Stimulated activated CD4-positive, alpha-beta T cell treated with anti-CD3 and anti-CD28 coated beads, TNF-alpha, amount 100 ng/mL, for 1 hour (primary cell): Measurements from ENCODE around the gene PGK1.
A peak's percentile ranks its signal among the peaks of the same experiment; 100 is the strongest.
"Not testable (repeated sequence)": the region's sequence is repeated elsewhere in the genome, so short reads cannot be mapped to it uniquely, and the experiment has no call there.

Source experiments
- DNase-seq, 3 donors: peaks; one replicate each; pipeline ENCODE4 v3.0.0-alpha.2; 2020; ENCODE audit warnings: low read depth in 3 of 3, low spot score in 1 of 3

The PGK1 gene

DNA sequence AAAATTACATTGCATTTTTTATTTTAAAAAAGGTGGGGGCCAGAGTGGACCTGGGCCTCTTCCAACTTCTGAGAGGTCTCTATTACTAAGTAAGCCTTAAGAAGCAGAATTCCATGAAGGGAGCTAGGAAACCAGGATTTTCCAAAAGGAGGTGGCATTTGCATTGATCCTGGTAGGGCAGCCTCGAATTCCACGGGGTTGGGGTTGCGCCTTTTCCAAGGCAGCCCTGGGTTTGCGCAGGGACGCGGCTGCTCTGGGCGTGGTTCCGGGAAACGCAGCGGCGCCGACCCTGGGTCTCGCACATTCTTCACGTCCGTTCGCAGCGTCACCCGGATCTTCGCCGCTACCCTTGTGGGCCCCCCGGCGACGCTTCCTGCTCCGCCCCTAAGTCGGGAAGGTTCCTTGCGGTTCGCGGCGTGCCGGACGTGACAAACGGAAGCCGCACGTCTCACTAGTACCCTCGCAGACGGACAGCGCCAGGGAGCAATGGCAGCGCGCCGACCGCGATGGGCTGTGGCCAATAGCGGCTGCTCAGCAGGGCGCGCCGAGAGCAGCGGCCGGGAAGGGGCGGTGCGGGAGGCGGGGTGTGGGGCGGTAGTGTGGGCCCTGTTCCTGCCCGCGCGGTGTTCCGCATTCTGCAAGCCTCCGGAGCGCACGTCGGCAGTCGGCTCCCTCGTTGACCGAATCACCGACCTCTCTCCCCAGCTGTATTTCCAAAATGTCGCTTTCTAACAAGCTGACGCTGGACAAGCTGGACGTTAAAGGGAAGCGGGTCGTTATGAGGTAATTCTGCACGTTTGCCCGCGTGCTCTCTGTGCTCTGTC, at the start of gene PGK1:
PGK1 (plus strand) TSS at position 626 of the 824 bp plus-strand sequence; CDS start at position 719, 93 bp downstream.
- DNase-seq: peak; percentile 78 to 84 (median 81)

DNA sequence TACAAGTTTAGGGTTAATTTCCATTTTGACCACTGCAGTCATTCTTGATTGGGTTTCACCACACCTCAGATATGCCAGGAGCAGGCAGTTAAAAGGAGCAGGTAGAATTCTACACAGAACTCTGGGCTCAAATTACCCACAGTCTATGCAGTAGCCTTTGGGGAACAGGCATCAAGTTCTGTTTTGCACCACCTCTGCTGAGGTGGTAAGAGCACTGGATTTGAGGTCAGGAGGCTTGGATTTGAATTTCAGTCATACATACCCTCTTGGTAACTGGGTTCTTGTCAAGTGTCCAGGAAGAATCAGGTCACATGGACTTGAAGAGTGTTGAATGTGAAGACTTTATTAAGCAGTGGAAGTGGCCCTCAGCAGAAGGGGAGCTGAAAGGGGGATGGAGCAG, 40.4 kb upstream of the PGK1 start:
- DNase-seq: no peak

DNA sequence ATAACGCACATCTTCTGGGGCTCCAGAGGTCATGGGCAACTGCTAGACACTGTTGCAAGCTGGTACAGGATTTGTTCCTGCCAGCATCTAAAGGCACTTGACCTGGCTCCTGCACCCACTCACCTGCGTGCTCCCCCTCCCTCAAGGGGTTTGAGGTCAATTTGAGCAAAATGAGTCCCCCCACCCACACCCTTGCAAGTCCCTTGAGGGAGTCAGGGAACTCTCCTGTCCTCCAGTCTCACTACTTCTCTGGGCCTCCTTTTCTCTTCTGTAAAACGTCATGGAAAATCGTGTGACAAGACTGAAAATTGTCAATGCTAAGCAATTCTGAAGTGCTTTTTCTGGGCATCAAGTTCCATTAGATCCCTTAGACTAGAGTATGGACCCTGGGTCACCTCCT, 39.9 kb upstream of the PGK1 start:
- DNase-seq: no peak

DNA sequence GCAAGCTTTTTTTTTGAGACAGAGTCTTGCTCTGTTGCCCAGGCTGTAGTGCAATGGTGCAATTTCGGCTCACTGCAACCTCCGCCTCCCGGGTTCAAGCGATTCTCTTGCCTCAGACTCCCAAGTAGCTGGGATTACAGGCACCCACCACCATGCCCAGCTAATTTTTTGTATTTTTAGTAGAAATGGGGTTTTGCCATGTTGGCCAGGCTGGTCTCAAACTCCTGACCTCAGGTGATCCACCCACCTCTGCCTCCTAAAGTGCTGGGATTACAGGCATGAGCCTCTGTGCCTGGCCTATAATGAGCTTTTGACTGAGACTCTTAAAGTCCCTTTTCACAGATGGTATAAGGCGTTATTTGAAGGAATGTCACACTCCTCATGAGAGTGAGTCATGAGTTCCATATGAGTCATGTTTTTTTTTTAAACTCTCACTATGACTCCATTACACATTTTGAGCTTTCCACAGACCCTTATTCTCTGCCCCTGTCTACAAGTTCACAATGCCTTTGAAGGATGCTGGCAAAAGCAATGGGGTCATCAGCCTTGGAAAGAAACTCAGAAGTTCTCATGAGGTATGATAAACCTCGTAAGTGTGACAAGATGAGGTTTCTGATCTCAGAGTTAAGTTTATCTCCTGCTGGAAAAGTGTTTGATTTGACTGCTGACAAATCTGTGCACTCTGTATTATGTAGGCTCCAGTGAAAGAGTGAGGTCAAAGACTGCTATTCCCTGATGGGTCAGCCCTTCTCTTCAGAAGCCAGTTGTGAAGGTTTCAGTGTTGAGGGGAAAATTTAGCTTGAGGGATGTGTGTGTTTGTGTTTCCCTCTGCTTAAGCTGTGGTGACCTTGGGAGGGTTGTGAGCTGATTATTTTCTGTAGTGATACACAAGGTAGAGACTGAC, 39.1 kb upstream of the PGK1 start:
- not testable (repeated sequence) for DNase-seq

DNA sequence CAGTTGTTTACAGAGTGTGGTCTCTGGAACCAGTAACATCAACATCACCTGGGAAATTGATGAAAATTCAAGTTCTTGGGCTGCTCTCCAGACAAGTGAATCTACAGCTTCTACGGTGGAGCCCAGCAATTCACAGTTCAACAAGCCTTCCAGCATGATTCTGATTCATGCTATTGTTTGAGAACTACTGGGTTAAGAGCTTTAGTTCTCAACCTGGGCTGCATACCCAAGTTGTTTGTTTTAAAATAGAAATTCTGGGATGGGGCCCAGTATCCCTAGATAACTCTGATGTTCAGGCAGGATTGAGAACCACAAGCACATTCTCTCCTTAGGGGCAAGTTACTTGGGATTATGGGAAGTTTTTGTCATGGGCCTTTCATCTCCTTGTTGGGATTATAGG, 37.9 kb upstream of the PGK1 start:
- DNase-seq: no peak

DNA sequence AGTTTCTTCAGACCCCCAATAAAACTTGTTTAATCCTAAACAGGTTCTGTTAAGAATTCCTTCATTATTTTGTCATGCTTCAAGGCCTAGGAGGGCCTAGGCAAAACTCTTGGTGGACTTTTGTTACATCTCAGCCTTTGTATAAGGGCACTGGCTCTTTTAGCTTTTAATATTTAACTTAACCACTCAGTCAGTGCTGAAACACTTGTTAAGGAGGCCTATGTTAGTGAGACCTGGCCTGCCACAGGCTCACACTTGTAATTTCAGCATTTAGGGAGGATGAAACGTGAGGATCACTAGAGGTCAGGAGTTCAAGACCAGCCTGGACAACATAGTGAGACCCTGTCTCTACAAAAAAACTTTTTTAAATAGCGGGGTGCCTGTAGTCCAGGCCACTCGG, 32.7 kb upstream of the PGK1 start:
- no peak for DNase-seq

DNA sequence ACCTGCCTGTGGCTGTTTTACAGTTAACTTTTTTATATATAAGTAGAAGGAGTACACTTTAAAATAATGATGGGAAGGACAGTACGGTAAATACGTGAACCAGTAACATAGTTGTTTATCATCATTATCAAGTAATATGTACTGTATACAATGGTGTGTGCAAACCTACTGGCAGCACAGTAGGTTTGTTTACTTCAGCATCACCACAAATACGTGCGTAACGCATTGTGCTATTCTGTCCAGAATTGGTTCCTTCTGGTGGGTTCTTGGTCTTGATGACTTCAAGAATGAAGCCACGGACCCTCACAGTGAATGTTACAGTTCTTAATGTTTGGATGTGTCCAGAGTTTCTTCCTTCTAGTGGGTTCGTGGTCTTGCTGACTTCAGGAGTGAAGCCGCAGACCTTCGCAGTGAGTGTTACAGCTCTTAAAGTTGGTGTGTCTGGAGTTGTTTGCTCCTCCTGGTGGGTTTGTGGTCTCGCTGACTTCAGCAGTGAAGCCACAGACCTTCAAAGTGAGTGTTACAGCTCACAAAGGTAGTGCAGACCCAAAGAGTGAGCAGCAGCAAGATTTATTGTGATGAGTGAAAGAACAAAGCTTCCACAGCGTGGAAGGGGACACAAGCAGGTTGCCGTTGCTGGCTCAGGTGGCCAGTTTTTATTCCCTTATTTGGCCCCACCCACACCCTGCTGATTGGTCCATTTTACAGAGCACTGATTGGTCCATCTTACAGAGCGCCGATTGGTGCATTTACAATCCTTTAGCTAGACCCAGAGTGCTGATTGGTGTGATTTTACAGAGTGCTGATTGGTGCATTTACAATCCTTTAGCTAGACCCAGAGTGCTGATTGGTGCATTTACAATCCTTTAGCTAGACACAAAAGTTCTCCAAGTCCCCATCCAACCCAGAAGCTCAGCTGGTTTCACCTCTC, 30.6 kb upstream of the PGK1 start:
- not testable (repeated sequence) for DNase-seq

DNA sequence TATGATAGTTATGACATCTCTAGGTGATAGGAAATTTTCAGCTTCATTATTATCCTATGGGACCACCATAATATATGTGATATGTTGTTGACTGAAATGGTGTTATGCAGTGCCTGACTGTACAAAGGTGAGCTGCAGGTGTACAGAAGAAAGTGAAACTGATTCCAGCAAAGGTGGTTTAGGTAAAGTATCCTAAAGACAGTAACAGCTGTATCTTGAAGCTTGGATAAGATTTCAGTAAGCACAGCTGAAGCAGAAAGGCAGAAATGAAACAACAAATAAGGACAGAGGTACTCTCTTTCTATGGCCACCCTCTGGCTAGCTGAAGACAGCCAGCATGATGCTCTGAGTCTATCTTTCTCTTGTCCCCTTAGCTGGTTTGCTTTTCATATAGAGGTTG, 30.0 kb upstream of the PGK1 start:
- DNase-seq: no peak

DNA sequence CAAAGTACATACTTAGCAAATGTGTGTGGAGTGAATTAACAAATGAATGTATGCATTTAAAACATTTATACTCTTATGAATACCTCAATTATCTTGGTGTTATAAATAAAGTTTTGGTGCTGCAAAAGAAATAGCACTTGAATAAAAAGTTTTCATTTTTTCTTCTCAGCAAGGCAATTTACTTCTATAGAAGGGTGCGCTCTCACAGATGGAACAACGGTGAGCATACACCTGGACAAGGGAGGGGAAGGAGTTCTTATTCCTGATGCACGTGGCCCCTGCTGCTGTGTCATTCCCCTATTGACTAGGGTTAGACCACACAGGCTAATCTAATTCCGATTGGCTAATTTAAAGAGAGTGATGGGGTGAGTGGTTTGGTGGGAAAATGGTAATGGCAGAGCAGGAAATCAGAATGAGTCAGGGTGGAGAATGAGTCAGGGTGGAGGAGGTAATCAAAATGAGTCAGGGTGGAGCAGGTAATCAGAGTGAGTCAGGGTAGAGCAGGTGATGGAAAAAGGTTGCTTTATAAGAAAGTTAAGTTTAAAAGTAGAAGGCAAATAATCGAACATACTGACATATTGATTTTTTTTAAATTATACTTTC, 28.2 kb upstream of the PGK1 start:
- DNase-seq: no peak

DNA sequence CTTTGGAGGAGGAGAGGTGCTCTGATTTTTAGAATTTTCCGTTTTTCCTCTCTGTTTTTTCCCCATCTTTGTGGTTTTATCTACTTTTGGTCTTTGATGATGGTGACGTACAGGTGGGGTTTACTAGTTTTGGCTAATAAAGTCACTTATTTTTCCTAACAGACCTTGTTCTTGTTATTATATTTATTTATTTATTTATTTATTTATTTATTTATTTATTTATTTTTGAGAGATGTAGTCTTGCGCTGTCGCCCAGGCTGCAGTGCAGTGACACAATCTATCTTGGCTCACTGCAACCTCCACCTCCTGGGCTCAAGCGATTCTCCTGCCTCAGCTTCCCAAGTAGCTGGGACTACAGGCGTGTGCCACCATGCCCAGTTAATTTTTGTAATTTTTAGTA, 22.6 kb upstream of the PGK1 start:
- not testable (repeated sequence) for DNase-seq

DNA sequence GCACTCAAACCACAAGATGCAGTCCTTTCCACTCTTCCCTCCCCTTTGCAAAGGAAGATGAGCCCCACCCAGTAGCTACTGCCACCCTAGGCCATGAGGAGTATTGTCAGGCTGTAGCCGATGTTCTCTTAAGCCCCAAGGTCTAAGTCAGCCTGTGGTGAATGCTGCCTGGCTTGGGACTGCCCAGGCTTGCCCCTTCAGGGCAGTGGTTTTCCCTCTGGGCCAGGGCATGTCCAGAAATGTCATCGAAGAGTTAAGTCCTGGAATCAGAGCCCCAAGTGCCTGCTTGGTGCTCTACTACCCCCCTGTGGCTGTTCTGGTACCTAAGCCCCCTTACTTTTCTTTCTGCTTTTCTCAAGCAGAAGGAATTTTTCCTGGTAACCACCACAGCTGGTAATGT, 11.8 kb upstream of the PGK1 start:
- DNase-seq: no peak

DNA sequence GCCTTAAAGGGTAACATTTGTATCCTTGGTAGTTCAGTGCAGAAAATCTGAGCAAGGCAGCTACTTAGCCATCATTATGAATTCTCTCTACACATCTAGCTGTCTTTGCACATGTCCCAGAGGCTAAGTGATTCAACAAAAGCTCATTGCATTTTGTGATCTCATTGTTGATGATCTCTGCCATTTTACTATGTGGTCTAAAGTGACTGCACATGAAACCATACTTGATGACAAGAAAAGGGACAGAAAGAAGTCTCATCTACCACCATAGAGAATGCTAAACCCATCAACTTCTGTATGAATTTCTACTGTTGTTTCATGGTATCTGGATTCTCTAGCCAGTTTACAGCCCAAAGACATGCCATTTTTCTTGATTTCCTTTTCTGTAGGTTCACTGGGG, 5.9 kb upstream of the PGK1 start:
- DNase-seq: no peak

DNA sequence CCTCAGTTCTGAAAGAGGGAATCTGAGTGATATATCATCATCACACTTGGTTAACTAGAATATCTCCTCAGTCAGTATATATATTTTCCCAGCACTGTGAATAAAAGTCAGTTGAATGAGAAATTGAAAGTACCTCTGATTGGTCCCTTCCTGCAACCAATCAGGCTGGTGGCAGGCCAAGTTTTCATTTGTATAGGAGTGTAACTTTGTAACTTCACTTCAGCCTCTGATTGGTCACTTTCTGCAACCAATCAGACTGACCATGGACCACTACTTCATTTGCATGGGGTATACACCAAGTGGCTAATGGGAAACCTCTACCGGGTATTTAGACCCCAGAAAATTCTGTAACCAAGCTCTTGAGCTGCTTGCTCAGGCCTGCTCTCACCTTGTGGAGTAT, 2.0 kb upstream of the PGK1 start:
- DNase-seq: no peak

DNA sequence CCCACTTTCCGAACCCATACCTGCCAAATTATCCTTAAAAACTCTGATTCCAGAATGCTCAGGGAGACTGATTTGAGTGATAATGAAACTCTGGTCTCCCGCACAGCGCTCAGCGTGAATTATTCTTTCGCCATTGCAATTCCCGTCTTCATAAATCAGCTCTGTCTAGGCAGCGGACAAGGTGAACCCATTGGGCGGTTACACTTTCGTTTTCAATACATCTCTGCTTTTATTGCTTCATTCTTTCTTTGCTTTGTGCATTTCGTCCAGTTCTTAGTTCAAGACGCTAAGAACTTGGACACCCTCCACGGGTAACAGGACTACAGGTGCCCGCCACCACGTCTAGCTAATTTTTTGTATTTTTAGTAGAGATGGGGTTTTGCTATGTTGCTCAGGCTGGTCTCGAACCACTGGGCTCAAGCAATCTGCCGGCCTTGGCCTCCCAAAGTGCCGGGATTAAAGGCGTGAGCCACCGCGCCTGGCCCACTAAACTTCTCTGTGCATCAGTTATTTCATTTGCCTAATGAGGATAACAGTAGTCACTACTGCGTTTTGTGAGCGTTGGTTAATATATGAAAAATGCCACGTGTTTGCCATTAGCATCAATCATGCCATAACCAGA, 936 bp upstream of the PGK1 start:
- no peak for DNase-seq

DNA sequence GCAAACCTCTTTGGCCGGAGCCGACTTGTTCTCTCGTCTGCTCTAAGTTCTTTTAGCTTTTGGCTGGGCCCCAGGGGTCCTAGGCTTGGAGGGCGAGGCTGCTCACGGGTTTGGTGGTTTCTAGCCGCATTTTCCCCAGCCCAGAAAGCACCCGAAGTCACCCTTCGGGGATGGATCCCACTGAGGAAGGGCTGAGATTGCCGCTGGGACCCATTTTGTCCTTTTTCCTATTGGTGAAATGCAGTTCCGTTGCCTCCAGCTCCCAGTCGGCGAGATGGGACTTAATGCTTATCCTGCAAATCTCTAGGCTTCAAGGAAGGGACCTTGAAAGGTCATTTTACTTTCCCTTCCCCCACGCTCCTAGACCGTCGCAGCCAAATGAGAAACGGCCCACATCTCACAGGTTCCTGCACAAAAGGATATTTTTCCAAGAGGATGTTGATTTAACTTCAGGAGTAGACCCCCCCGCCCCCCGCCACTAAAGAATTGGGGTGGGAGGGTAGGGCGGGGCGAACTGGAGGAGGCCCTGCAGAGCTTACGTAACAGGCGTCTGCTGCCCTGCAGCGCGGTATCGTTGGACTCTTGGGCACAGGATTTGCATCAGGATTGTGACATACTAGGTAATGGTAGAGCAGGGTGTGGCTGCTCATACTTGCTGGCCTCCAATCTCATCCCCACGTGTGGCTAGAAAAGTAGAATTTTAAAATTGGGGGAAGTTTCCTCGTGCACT, 564 bp downstream of the PGK1 start:
- DNase-seq: no peak

DNA sequence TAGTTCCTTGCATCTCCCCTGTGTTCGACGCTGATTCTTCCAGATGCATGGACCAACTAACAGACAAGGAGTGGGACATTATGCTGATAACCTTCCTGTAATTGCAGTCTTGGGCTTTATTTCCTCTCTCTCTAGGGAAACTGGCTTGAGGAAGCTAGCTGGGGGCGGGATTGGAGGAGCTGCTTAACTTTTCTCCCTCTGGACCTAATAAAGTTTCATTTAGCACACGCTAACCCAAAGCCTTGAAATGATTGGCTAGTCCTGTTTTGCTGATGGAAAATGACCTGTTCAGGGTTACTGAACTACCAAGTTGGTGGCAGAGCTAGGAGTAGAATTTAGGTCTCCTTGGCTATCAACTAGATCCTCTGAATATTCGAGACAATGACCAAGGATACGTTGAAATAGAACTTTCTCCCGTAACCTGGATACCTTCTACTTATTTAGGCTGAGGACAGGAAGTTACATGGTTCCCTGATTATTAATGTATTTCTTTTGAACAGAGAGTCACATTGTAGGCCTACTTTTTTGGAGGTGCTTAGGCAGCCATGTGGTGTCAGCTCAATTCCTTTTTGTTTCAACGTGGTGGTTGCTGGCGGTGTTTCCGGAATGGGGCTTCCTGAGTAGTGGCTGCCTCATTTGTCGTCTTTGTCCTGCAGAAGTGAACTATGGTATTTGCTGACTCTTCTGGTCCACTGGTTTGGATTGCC, 2.0 kb downstream of the PGK1 start:
- no peak for DNase-seq

DNA sequence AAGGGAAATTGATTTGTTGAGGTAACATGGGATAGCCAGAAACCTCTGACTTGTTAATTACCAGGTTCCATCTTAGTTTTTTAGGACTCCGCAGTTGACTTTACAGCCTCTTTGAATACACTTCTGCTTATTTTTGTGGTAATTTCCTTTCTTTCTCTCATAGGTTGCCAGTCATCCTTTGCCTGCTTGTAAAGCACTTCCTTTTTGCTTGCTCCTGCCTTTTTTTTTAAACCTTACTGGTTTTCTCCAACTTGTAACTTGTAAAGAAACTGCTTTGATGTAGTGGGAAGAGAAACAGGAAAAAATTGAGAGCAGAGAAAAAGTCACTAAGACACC, 2.6 kb downstream of the PGK1 start:
- no peak for DNase-seq

DNA sequence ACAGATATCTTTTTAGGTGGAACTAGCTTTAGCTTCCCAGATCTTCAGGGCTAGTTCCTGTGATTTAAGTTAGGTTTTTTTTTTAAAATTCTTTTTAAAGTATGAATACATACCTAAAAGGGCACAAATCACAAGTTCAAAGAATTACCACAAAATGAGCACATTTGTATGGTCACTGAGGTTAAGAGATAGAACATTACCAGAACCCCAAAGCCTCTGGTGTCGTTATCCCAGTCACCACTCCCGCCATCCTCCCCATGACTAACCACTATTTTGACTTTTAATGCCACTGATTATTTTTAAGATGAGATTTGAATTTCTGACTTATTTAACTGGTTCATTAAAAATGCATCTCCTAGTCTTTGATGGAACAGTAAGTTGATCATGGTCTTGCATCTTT, 5.4 kb downstream of the PGK1 start:
- no peak for DNase-seq
